IPS DF 4.7 (cell line): Measurements from ENCODE around the gene TMEM132D.
"Not testable (repeated sequence)": the region's sequence is repeated elsewhere in the genome, so short reads cannot be mapped to it uniquely, and the experiment has no call there.

Experiments used
- DNase-seq: peaks from one replicate; pipeline ENCODE4 v3.0.0-alpha.2; 2013; ENCODE audit warnings: low spot score; ENCODE audit errors: extremely low read depth

The TMEM132D gene

GRCh38 chr12:129903956-129904829, at the start of gene TMEM132D:
TMEM132D (minus strand) TSS chr12:129904025.
- DNase-seq: no peak

GRCh38 chr12:129949651-129950050, 45.8 kb upstream of the TMEM132D start:
- no peak for DNase-seq

- no peak for DNase-seq
Measured at GRCh38 chr12:129941618-129942017, 37.8 kb upstream of the TMEM132D start.

- no peak for DNase-seq
Measured at GRCh38 chr12:129938089-129938488, 34.3 kb upstream of the TMEM132D start.

GRCh38 chr12:129937426-129937825, 33.6 kb upstream of the TMEM132D start:
- DNase-seq: no peak

GRCh38 chr12:129928643-129929042, 24.8 kb upstream of the TMEM132D start:
- no peak for DNase-seq

GRCh38 chr12:129927316-129927900, 23.6 kb upstream of the TMEM132D start:
- no peak for DNase-seq

GRCh38 chr12:129911428-129912049, 7.7 kb upstream of the TMEM132D start:
- peak; percentile 51 for DNase-seq

GRCh38 chr12:129909051-129910020, 5.5 kb upstream of the TMEM132D start:
- DNase-seq: no peak

- DNase-seq: no peak
Measured at GRCh38 chr12:129903092-129903945, 506 bp downstream of the TMEM132D start.

- DNase-seq: no peak
Measured at GRCh38 chr12:129902371-129903091, 1.3 kb downstream of the TMEM132D start.

GRCh38 chr12:129901254-129901653, 2.6 kb downstream of the TMEM132D start:
- no peak for DNase-seq

GRCh38 chr12:129900306-129900705, 3.5 kb downstream of the TMEM132D start:
- DNase-seq: no peak

- not testable (repeated sequence) for DNase-seq
Measured at GRCh38 chr12:129899045-129899444, 4.8 kb downstream of the TMEM132D start.

GRCh38 chr12:129893691-129894090, 10.1 kb downstream of the TMEM132D start:
- no peak for DNase-seq

- DNase-seq: no peak
Measured at GRCh38 chr12:129887101-129887500, 16.7 kb downstream of the TMEM132D start.

- no peak for DNase-seq
Measured at GRCh38 chr12:129886541-129886940, 17.3 kb downstream of the TMEM132D start.

- no peak for DNase-seq
Measured at GRCh38 chr12:129885287-129885686, 18.5 kb downstream of the TMEM132D start.

- DNase-seq: no peak
Measured at GRCh38 chr12:129877411-129877810, 26.4 kb downstream of the TMEM132D start.

- DNase-seq: no peak
Measured at GRCh38 chr12:129873833-129874208, 30.0 kb downstream of the TMEM132D start.
